Panc1 (cell line): ENCODE results near the gene CCDC54.

ENCODE experiments used
- CTCF ChIP-seq: fragments of 450-650 bp; IDR thresholded peaks from 2 replicates; pipeline ENCODE4 v1.5.1; 2017; ENCODE audit warnings: mild to moderate bottlenecking
- TF ChIP-seq, protein P1 (sequence below), 2 experiments: IDR thresholded peaks; 2 replicates each; pipeline ENCODE4 v1.6.1; 2011 to 2012; ENCODE audit warnings: low read depth in 2 of 2, control low read depth in 1 of 2, low read length in 1 of 2, mild to moderate bottlenecking in 1 of 2, moderate library complexity in 1 of 2; ENCODE audit not compliant: insufficient read depth in 1 of 2

- TF ChIP-seq CTCF: no peak
- TF ChIP-seq, protein P1, sequence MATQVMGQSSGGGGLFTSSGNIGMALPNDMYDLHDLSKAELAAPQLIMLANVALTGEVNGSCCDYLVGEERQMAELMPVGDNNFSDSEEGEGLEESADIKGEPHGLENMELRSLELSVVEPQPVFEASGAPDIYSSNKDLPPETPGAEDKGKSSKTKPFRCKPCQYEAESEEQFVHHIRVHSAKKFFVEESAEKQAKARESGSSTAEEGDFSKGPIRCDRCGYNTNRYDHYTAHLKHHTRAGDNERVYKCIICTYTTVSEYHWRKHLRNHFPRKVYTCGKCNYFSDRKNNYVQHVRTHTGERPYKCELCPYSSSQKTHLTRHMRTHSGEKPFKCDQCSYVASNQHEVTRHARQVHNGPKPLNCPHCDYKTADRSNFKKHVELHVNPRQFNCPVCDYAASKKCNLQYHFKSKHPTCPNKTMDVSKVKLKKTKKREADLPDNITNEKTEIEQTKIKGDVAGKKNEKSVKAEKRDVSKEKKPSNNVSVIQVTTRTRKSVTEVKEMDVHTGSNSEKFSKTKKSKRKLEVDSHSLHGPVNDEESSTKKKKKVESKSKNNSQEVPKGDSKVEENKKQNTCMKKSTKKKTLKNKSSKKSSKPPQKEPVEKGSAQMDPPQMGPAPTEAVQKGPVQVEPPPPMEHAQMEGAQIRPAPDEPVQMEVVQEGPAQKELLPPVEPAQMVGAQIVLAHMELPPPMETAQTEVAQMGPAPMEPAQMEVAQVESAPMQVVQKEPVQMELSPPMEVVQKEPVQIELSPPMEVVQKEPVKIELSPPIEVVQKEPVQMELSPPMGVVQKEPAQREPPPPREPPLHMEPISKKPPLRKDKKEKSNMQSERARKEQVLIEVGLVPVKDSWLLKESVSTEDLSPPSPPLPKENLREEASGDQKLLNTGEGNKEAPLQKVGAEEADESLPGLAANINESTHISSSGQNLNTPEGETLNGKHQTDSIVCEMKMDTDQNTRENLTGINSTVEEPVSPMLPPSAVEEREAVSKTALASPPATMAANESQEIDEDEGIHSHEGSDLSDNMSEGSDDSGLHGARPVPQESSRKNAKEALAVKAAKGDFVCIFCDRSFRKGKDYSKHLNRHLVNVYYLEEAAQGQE (IDR thresholded peaks at IDR 0.05; ENCODE audit: insufficient read depth in 1 of 2, low read depth in 2 of 2, low read length in 1 of 2): no peak
Observed at GRCh38 chr3:107387555-107387954, 10.3 kb downstream of the CCDC54 start.
